Natural killer cell treated with Interleukin-12 subunit alpha and Interleukin-12 subunit beta and Interleukin-15 and Interleukin-18, amount 100 ng/mL, for 72 hours (primary cell): Measurements from ENCODE around the gene ADCYAP1. TPM values are rescaled to one million over a fixed set of nuclear protein-coding genes. Genes with fewer than 3 reads are reported as not detected.

Experiments used
- ATAC-seq, 2 donors: fragments of 150-1000 bp; cut with Tn5 transposase in 1 of 2; sonication (Bioruptor Pico), chemical (Tn5 transposase) in 1 of 2; 2 replicates each; pipeline ENCODE4 v1.10.0; 2021
- DNase-seq: peaks from one replicate; pipeline ENCODE4 v3.0.0; 2022; ENCODE audit warnings: low spot score
- H3K27ac Mint-ChIP-seq, 2 donors: 1 replicate in 1 of 2; 2 replicates in 1 of 2; pipeline ENCODE4 v1.8.0; 2022; ENCODE audit warnings: mixed read lengths in 2 of 2, mild to moderate bottlenecking in 1 of 2, moderate library complexity in 1 of 2
- H3K27me3 Mint-ChIP-seq, 2 donors: 1 replicate in 1 of 2; 2 replicates in 1 of 2; pipeline ENCODE4 v1.8.0; 2022; ENCODE audit warnings: mixed read lengths in 2 of 2
- H3K36me3 Mint-ChIP-seq: one replicate; pipeline ENCODE4 v1.8.0; 2022; ENCODE audit warnings: mixed read lengths
- H3K4me1 Mint-ChIP-seq, 2 donors: 1 replicate in 1 of 2; 2 replicates in 1 of 2; pipeline ENCODE4 v1.8.0; 2022; ENCODE audit warnings: low read depth in 2 of 2, mixed read lengths in 2 of 2, mild to moderate bottlenecking in 1 of 2
- H3K4me3 Mint-ChIP-seq: one replicate; pipeline ENCODE4 v1.8.0; 2022; ENCODE audit warnings: mixed read lengths
- H3K9me3 Mint-ChIP-seq: 2 replicates; pipeline ENCODE4 v1.8.0; 2022; ENCODE audit warnings: mixed read lengths
- total RNA-seq, 2 donors: library from RNA; stranded (reverse); gene quantifications; one replicate each; pipeline ENCODE4 v1.2.3, GENCODE V29; 2022

The ADCYAP1 gene
- total RNA-seq, 2 donors from 2014 or later = 0.31 TPM; not detected in 1

GRCh38 chr18:924987-925386 is 20.3 kb downstream of the ADCYAP1 start:
- no peaks in the 10 kb centered on the region for H3K9me3 Mint-ChIP-seq
- H3K4me3 Mint-ChIP-seq = no peak overlapping the region
- ATAC-seq (no peak), DNase-seq (no peak)
- peaks cover 23 to 30% of the 10 kb centered on the region in 2 donors for H3K27me3 Mint-ChIP-seq
- H3K4me1 Mint-ChIP-seq = no peaks in the 10 kb centered on the region
- no peak overlapping the region for H3K27ac Mint-ChIP-seq
- H3K36me3 Mint-ChIP-seq = no peaks in the 10 kb centered on the region

GRCh38 chr18:926946-927345 is 22.3 kb downstream of the ADCYAP1 start:
- DNase-seq = no peak
- no peak overlapping the region for H3K27ac Mint-ChIP-seq
- no peaks in the 10 kb centered on the region for H3K9me3 Mint-ChIP-seq
- no peaks in the 10 kb centered on the region for H3K36me3 Mint-ChIP-seq
- no peaks in the 10 kb centered on the region for H3K4me1 Mint-ChIP-seq
- no peak for ATAC-seq
- peaks cover 19 to 20% of the 10 kb centered on the region in 2 donors for H3K27me3 Mint-ChIP-seq
- no peak overlapping the region for H3K4me3 Mint-ChIP-seq

GRCh38 chr18:933082-933481 is 28.4 kb downstream of the ADCYAP1 start:
- DNase-seq (no peak), ATAC-seq (no peak)
- Mint-ChIP-seq H3K4me3 (no peak overlapping the region), H3K4me1 (no peaks in the 10 kb centered on the region), H3K27me3 (peaks cover 9 to 15% of the 10 kb centered on the region in 2 donors), H3K36me3 (no peaks in the 10 kb centered on the region), H3K9me3 (no peaks in the 10 kb centered on the region), H3K27ac (no peak overlapping the region)

GRCh38 chr18:934518-935133 is 30.0 kb downstream of the ADCYAP1 start:
- no peak for DNase-seq
- Mint-ChIP-seq H3K27me3 (peaks cover 16 to 20% of the 10 kb centered on the region in 2 donors), H3K27ac (no peak overlapping the region), H3K4me3 (no peak overlapping the region), H3K9me3 (no peaks in the 10 kb centered on the region), H3K4me1 (no peaks in the 10 kb centered on the region), H3K36me3 (no peaks in the 10 kb centered on the region)
- no peak for ATAC-seq

- DNase-seq (no peak), ATAC-seq (no peak)
- Mint-ChIP-seq H3K27ac (no peak overlapping the region), H3K4me1 (no peaks in the 10 kb centered on the region), H3K36me3 (no peaks in the 10 kb centered on the region), H3K4me3 (no peak overlapping the region), H3K9me3 (no peaks in the 10 kb centered on the region), H3K27me3 (peaks cover 18 to 19% of the 10 kb centered on the region in 2 donors)
Observed at GRCh38 chr18:936941-937340, 32.3 kb downstream of the ADCYAP1 start.

- Mint-ChIP-seq H3K36me3 (no peaks in the 10 kb centered on the region), H3K4me3 (no peak overlapping the region), H3K27me3 (peaks cover 18 to 19% of the 10 kb centered on the region in 2 donors), H3K4me1 (no peaks in the 10 kb centered on the region), H3K9me3 (no peaks in the 10 kb centered on the region), H3K27ac (no peak overlapping the region)
- ATAC-seq (no peak), DNase-seq (no peak)
Observed at GRCh38 chr18:939166-939565, 34.5 kb downstream of the ADCYAP1 start.

GRCh38 chr18:939958-940357 is 35.3 kb downstream of the ADCYAP1 start:
- Mint-ChIP-seq H3K27ac (no peak overlapping the region), H3K4me3 (no peak overlapping the region), H3K4me1 (no peaks in the 10 kb centered on the region), H3K27me3 (peaks cover 14 to 18% of the 10 kb centered on the region in 2 donors), H3K9me3 (no peaks in the 10 kb centered on the region), H3K36me3 (no peaks in the 10 kb centered on the region)
- ATAC-seq = no peak
- no peak for DNase-seq

- no peak for ATAC-seq
- Mint-ChIP-seq H3K27me3 (peaks cover 11% of the 10 kb centered on the region in 2 donors), H3K36me3 (no peaks in the 10 kb centered on the region)
Observed at GRCh38 chr18:941331-941730, 36.7 kb downstream of the ADCYAP1 start.

GRCh38 chr18:944440-944839 is 39.8 kb downstream of the ADCYAP1 start:
- no peak for ATAC-seq

More at GRCh38 chr18:941331-941730, 36.7 kb downstream of the ADCYAP1 start:
- Mint-ChIP-seq H3K27ac (no peak overlapping the region), H3K9me3 (no peaks in the 10 kb centered on the region), H3K4me1 (no peaks in the 10 kb centered on the region), H3K4me3 (no peak overlapping the region)
- no peak for DNase-seq

GRCh38 chr18:949724-950631 is 45.3 kb downstream of the ADCYAP1 start:
- H3K4me3 Mint-ChIP-seq = no peak overlapping the region
- H3K36me3 Mint-ChIP-seq = no peaks in the 10 kb centered on the region
- H3K4me1 Mint-ChIP-seq = no peaks in the 10 kb centered on the region
- H3K27me3 Mint-ChIP-seq = peaks cover 9 to 14% of the 10 kb centered on the region in 2 donors
- DNase-seq = no peak
- H3K9me3 Mint-ChIP-seq = no peaks in the 10 kb centered on the region
- H3K27ac Mint-ChIP-seq = no peak overlapping the region
- peak; percentile 27 to 32 for ATAC-seq

More at GRCh38 chr18:944440-944839, 39.8 kb downstream of the ADCYAP1 start:
- DNase-seq = no peak
- no peak overlapping the region for H3K4me3 Mint-ChIP-seq
- H3K9me3 Mint-ChIP-seq = no peaks in the 10 kb centered on the region
- H3K4me1 Mint-ChIP-seq = no peaks in the 10 kb centered on the region
- H3K27me3 Mint-ChIP-seq = peaks cover 13 to 18% of the 10 kb centered on the region in 2 donors
- H3K36me3 Mint-ChIP-seq = no peaks in the 10 kb centered on the region
- no peak overlapping the region for H3K27ac Mint-ChIP-seq

GRCh38 chr18:950882-951495 is 46.3 kb downstream of the ADCYAP1 start:
- peaks cover 9 to 14% of the 10 kb centered on the region in 2 donors for H3K27me3 Mint-ChIP-seq
- DNase-seq = no peak
- no peaks in the 10 kb centered on the region for H3K36me3 Mint-ChIP-seq
- ATAC-seq = no peak
- no peaks in the 10 kb centered on the region for H3K9me3 Mint-ChIP-seq
- H3K27ac Mint-ChIP-seq = no peak overlapping the region
- H3K4me3 Mint-ChIP-seq = no peak overlapping the region
- H3K4me1 Mint-ChIP-seq = no peaks in the 10 kb centered on the region

- H3K27me3 Mint-ChIP-seq = peaks cover 4 to 16% of the 10 kb centered on the region in 2 donors
- H3K9me3 Mint-ChIP-seq = no peaks in the 10 kb centered on the region
- DNase-seq (no peak), ATAC-seq (no peak)
- H3K4me3 Mint-ChIP-seq = no peak overlapping the region
- no peaks in the 10 kb centered on the region for H3K4me1 Mint-ChIP-seq
- H3K27ac Mint-ChIP-seq = no peak overlapping the region
- no peaks in the 10 kb centered on the region for H3K36me3 Mint-ChIP-seq
Observed at GRCh38 chr18:955384-956066, 50.9 kb downstream of the ADCYAP1 start.

GRCh38 chr18:957829-958228 is 53.2 kb downstream of the ADCYAP1 start:
- no peak for DNase-seq

More at GRCh38 chr18:957829-958228, 53.2 kb downstream of the ADCYAP1 start:
- no peak for ATAC-seq
- Mint-ChIP-seq H3K4me3 (no peak overlapping the region), H3K4me1 (no peaks in the 10 kb centered on the region), H3K9me3 (no peaks in the 10 kb centered on the region), H3K36me3 (no peaks in the 10 kb centered on the region), H3K27ac (no peak overlapping the region), H3K27me3 (peaks cover 6 to 28% of the 10 kb centered on the region in 2 donors)
